Body of pancreas (tissue), 4 donors: ENCODE data around the gene TMTC2. TPM values are rescaled to one million over a fixed set of nuclear protein-coding genes. Genes with fewer than 3 reads are reported as not detected.
A peak's percentile ranks its signal among the peaks of the same experiment; 100 is the strongest.

Experiments
- ATAC-seq: fragments of 150-250 bp; one replicate; pipeline ENCODE4 v1.9.1; 2016
- DNase-seq, 4 donors: peaks; one replicate each; pipeline ENCODE4 v3.0.0-alpha.2; 2019
- H3K27ac ChIP-seq, 4 donors: fragments of 200-600 bp; sonication (generic); 1 replicate in 3 of 4; 2 replicates in 1 of 4; pipeline versions ENCODE4 v1.5.1 to v1.6.1; 2016 to 2019; ENCODE audit warnings: mild to moderate bottlenecking in 1 of 4, mixed read lengths in 1 of 4, moderate library complexity in 1 of 4
- H3K27me3 ChIP-seq, 2 donors: fragments of 200-600 bp; sonication (generic); one replicate each; pipeline ENCODE4 v1.6.0; 2016; ENCODE audit warnings: mild to moderate bottlenecking in 1 of 2
- H3K36me3 ChIP-seq, 2 donors: fragments of 200-600 bp; sonication (generic); replicated peaks in 1 of 2; 2 replicates each; pipeline ENCODE4 v1.5.1; 2016; ENCODE audit warnings: low read depth in 2 of 2; ENCODE audit not compliant: insufficient read depth in 1 of 2
- H3K4me1 ChIP-seq: fragments of 200-600 bp; sonication (generic); one replicate; pipeline ENCODE4 v1.6.0; 2016
- H3K4me3 ChIP-seq, 2 donors: fragments of 200-600 bp; sonication (generic); 1 replicate in 1 of 2; 2 replicates in 1 of 2; pipeline ENCODE4 v1.5.1; 2016 to 2019
- H3K9me3 ChIP-seq, 3 donors: fragments of 200-600 bp; sonication (generic); 1 replicate in 2 of 3; 2 replicates in 1 of 3; pipeline ENCODE4 v1.5.1; 2016
- POLR2A ChIP-seq, 3 donors: fragments of 450-650 bp; IDR thresholded peaks; one replicate each; pipeline ENCODE4 v1.6.1; 2016; ENCODE audit warnings: antibody characterized with exemption in 3 of 3, mild to moderate bottlenecking in 2 of 3
- WGBS, 2 donors: methylation state at CpG; one replicate each; pipeline ENCODE4 v1.1.5; 2017; 5-methylcytosine and 5-hydroxymethylcytosine counted together
- intact Hi-C: fragments of 100-400 bp; cut with DNase I; formaldehyde crosslinking; loops from one replicate; pipeline ENCODE4 v1.15.1; 2023
- total RNA-seq, 2 donors: library from RNA; depleted of rRNA; stranded (reverse); fragments of >200 nt; gene quantifications; one replicate each; pipeline ENCODE4 v1.1.0, GENCODE V29; 2016
- TF ChIP-seq, protein P1 (sequence below), 7 experiments: fragments of 450-650 bp in 4 of 7; fragments of 200-600 bp in 3 of 7; sonication (generic) in 3 of 7; IDR thresholded peaks; one replicate each; pipeline ENCODE4 v1.5.1; 2016 to 2019; ENCODE audit warnings: antibody characterized with exemption in 7 of 7

Gene TMTC2
- total RNA-seq, 2 donors from 2014 or later, result 10.4 to 20.1 TPM

DNA sequence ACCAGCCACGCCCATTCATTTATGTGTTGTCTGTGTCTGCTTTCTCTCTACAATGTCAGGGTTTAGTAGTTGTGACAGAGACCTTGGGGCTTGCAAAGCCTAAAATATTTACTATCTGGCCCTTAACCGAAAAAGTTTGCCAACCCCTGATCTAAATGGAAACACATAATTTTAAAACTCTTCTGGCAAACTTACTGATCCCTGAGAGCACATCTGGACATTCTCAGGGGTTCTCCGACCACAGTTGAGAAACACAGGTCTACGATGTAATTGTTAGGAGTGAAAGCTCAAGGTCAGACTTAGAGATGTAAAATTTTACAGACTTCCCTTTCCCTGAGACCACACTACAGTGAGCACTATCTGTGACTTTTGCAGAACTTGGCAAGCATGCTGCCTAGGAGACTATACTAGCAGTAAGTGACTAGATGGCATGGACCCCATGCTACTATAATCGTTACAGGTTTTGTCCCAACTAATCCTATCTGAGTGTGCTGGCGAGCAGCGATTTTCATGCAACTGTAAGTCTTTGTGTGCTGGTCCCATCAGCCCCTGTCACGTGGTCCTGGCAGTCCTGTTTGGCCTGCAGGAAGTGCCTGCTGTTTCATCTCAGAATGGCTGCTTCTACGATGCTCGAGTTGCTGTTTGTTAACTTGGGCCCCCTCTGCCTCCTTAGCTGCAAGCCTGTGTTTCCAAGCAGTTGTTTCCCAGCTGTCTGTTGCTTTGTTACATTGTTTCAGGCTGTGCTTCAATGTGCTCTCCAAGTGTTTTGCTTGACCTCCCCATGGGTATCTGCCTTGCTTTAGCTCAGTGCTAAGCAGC is 21.6 kb downstream of the TMTC2 start:
- ATAC-seq, result peak; percentile 33
- intact Hi-C loops, result no loop called here
- Histone ChIP-seq H3K36me3 (no peaks in the 10 kb centered on the region), H3K27me3 (no peaks in the 10 kb centered on the region), H3K9me3 (no peaks in the 10 kb centered on the region), H3K4me3 (no peak overlapping the region), H3K4me1 (peaks cover 15% of the 10 kb centered on the region), H3K27ac (no peak overlapping the region)
- peak in 3 of 4 donors; percentile 11 to 38 (median 17) for DNase-seq
- 56 to 62% methylated on average over 10 of the region's 10 CpGs for WGBS, 2 donors
- TF ChIP-seq, protein P1, sequence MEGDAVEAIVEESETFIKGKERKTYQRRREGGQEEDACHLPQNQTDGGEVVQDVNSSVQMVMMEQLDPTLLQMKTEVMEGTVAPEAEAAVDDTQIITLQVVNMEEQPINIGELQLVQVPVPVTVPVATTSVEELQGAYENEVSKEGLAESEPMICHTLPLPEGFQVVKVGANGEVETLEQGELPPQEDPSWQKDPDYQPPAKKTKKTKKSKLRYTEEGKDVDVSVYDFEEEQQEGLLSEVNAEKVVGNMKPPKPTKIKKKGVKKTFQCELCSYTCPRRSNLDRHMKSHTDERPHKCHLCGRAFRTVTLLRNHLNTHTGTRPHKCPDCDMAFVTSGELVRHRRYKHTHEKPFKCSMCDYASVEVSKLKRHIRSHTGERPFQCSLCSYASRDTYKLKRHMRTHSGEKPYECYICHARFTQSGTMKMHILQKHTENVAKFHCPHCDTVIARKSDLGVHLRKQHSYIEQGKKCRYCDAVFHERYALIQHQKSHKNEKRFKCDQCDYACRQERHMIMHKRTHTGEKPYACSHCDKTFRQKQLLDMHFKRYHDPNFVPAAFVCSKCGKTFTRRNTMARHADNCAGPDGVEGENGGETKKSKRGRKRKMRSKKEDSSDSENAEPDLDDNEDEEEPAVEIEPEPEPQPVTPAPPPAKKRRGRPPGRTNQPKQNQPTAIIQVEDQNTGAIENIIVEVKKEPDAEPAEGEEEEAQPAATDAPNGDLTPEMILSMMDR (IDR thresholded peaks at IDR 0.05), result no peak
- no peak for TF ChIP-seq POLR2A (IDR thresholded peaks at IDR 0.05)

- TF ChIP-seq, protein P1 (IDR thresholded peaks at IDR 0.05), result no peak
- TF ChIP-seq POLR2A (IDR thresholded peaks at IDR 0.05), result no peak
- DNase-seq (no peak), ATAC-seq (no peak)
- no peak overlapping the region for H3K4me3 ChIP-seq
- WGBS, 2 donors, result 93 to 98% methylated on average over 2 of the region's 2 CpGs
- no peaks in the 10 kb centered on the region for H3K9me3 ChIP-seq
- H3K4me1 ChIP-seq, result peaks cover 15% of the 10 kb centered on the region
- no peak overlapping the region for H3K27ac ChIP-seq
- intact Hi-C loops, result no loop called here
- H3K27me3 ChIP-seq, result no peaks in the 10 kb centered on the region
- no peaks in the 10 kb centered on the region for H3K36me3 ChIP-seq
Observed at GRCh38 chr12:82709794-82710355, 23.2 kb downstream of the TMTC2 start.

GRCh38 chr12:82710741-82711140 is 24.0 kb downstream of the TMTC2 start:
- 80 to 93% methylated on average over 2 of the region's 2 CpGs for WGBS, 2 donors
- H3K36me3 ChIP-seq, result no peaks in the 10 kb centered on the region
- peaks cover 15% of the 10 kb centered on the region for H3K4me1 ChIP-seq
- H3K27me3 ChIP-seq, result no peaks in the 10 kb centered on the region
- no peak for ATAC-seq
- DNase-seq, result no peak
- TF ChIP-seq, protein P1 (IDR thresholded peaks at IDR 0.05), result no peak
- TF ChIP-seq POLR2A (IDR thresholded peaks at IDR 0.05), result no peak
- no peaks in the 10 kb centered on the region for H3K9me3 ChIP-seq
- no peak overlapping the region for H3K27ac ChIP-seq
- intact Hi-C loops, result no loop called here
- no peak overlapping the region for H3K4me3 ChIP-seq

DNA sequence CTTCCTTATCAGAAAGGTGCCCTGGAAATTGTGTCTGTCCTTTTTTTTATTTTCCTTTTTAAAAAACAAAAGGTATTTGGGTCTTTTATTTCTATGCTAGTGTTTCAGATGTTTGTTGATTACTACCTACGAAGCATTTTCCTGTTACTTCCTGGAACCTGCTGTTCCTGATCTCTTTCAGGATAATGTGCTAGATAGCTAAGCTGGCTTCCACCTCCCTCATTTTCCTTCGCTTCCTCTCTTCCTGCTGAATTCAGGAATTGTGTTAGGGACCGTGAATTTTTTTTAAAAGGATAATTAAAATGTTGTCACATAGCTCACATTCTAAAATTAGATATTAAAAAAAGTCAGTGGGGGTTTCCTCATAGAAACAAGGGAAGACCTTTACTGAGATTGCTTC is 27.7 kb downstream of the TMTC2 start:
- intact Hi-C loops, result no loop called here
- Histone ChIP-seq H3K27ac (no peak overlapping the region), H3K4me1 (no peaks in the 10 kb centered on the region), H3K9me3 (no peaks in the 10 kb centered on the region), H3K27me3 (no peaks in the 10 kb centered on the region), H3K4me3 (no peak overlapping the region), H3K36me3 (no peaks in the 10 kb centered on the region)
- ATAC-seq (no peak), DNase-seq (no peak)
- 80 to 82% methylated on average over 3 of the region's 3 CpGs for WGBS, 2 donors
- no peak for TF ChIP-seq POLR2A (IDR thresholded peaks at IDR 0.05)
- TF ChIP-seq, protein P1 (IDR thresholded peaks at IDR 0.05), result no peak
